Nephron progenitor cell (in vitro differentiated cells): ENCODE data around the gene KLF7.

ENCODE experiments used
- DNase-seq: peaks from one replicate; pipeline ENCODE4 v3.0.0; 2021
- H3K27ac Mint-ChIP-seq: 2 replicates; pipeline ENCODE4 v1.8.0; 2021; ENCODE audit warnings: mild to moderate bottlenecking, moderate library complexity, mixed read lengths
- H3K27me3 Mint-ChIP-seq: 2 replicates; pipeline ENCODE4 v1.8.0; 2021; ENCODE audit warnings: mild to moderate bottlenecking, low read depth, mixed read lengths; ENCODE audit not compliant: poor library complexity
- H3K36me3 Mint-ChIP-seq: 2 replicates; pipeline ENCODE4 v1.8.0; 2021; ENCODE audit warnings: low read depth, mixed read lengths
- H3K4me1 Mint-ChIP-seq: 2 replicates; pipeline ENCODE4 v1.8.0; 2021; ENCODE audit warnings: mixed read lengths
- H3K4me3 Mint-ChIP-seq: 2 replicates; pipeline ENCODE4 v1.8.0; 2021; ENCODE audit warnings: mild to moderate bottlenecking, moderate library complexity, mixed read lengths
- H3K9me3 Mint-ChIP-seq: 2 replicates; pipeline ENCODE4 v1.8.0; 2021; ENCODE audit warnings: mild to moderate bottlenecking, moderate library complexity, mixed read lengths
- CTCF ChIP-seq: fragments of 200-600 bp; sonication (generic); IDR thresholded peaks from 2 replicates; pipeline ENCODE4 v1.5.0; 2021; ENCODE audit warnings: antibody characterized with exemption

Gene KLF7

GRCh38 chr2:207092818-207093217, 72.9 kb downstream of the KLF7 start:
- Mint-ChIP-seq H3K9me3 (no peaks in the 10 kb centered on the region), H3K4me1 (peaks cover 42% of the 10 kb centered on the region), H3K36me3 (peaks cover 18% of the 10 kb centered on the region), H3K27ac (no peak overlapping the region), H3K27me3 (no peaks in the 10 kb centered on the region), H3K4me3 (no peak overlapping the region)
- no peak for DNase-seq
- no peak for TF ChIP-seq CTCF

GRCh38 chr2:207091928-207092327, 73.8 kb downstream of the KLF7 start:
- DNase-seq: no peak
- peaks cover 46% of the 10 kb centered on the region for H3K4me1 Mint-ChIP-seq
- no peak overlapping the region for H3K27ac Mint-ChIP-seq
- H3K36me3 Mint-ChIP-seq: peaks cover 22% of the 10 kb centered on the region
- no peak overlapping the region for H3K4me3 Mint-ChIP-seq
- H3K27me3 Mint-ChIP-seq: no peaks in the 10 kb centered on the region
- no peaks in the 10 kb centered on the region for H3K9me3 Mint-ChIP-seq
- no peak for TF ChIP-seq CTCF

- H3K36me3 Mint-ChIP-seq: peaks cover 28% of the 10 kb centered on the region
- no peaks in the 10 kb centered on the region for H3K27me3 Mint-ChIP-seq
- H3K4me1 Mint-ChIP-seq: peaks cover 54% of the 10 kb centered on the region
- no peak overlapping the region for H3K4me3 Mint-ChIP-seq
- no peak for DNase-seq
- H3K9me3 Mint-ChIP-seq: no peaks in the 10 kb centered on the region
- no peak for TF ChIP-seq CTCF
- H3K27ac Mint-ChIP-seq: no peak overlapping the region
Measured at GRCh38 chr2:207091176-207091575, 74.6 kb downstream of the KLF7 start.

- H3K27me3 Mint-ChIP-seq: no peaks in the 10 kb centered on the region
- H3K4me1 Mint-ChIP-seq: peaks cover 61% of the 10 kb centered on the region
- no peak for TF ChIP-seq CTCF
- peak overlapping the region; percentile 18 for H3K27ac Mint-ChIP-seq
- H3K9me3 Mint-ChIP-seq: no peaks in the 10 kb centered on the region
- no peak overlapping the region for H3K4me3 Mint-ChIP-seq
- DNase-seq: no peak
- H3K36me3 Mint-ChIP-seq: peaks cover 32% of the 10 kb centered on the region
Measured at GRCh38 chr2:207090389-207090788, 75.4 kb downstream of the KLF7 start.

- Mint-ChIP-seq H3K4me3 (no peak overlapping the region), H3K27me3 (no peaks in the 10 kb centered on the region), H3K27ac (no peak overlapping the region), H3K36me3 (peaks cover 36% of the 10 kb centered on the region), H3K9me3 (no peaks in the 10 kb centered on the region), H3K4me1 (peaks cover 55% of the 10 kb centered on the region)
- DNase-seq: no peak
- TF ChIP-seq CTCF: no peak
Measured at GRCh38 chr2:207088839-207089238, 76.9 kb downstream of the KLF7 start.

- no peak overlapping the region for H3K4me3 Mint-ChIP-seq
- peaks cover 41% of the 10 kb centered on the region for H3K36me3 Mint-ChIP-seq
- no peaks in the 10 kb centered on the region for H3K9me3 Mint-ChIP-seq
- no peak for DNase-seq
- H3K4me1 Mint-ChIP-seq: peaks cover 49% of the 10 kb centered on the region
- no peaks in the 10 kb centered on the region for H3K27me3 Mint-ChIP-seq
- TF ChIP-seq CTCF: no peak
- H3K27ac Mint-ChIP-seq: no peak overlapping the region
Measured at GRCh38 chr2:207088276-207088675, 77.5 kb downstream of the KLF7 start.
